KBM-7 (cell line): ENCODE data around the gene CCL1.

Experiments used
- DNase-seq: peaks from one replicate; pipeline ENCODE4 v3.0.0-alpha.2; 2015
- in situ Hi-C: fragments of 300-500 bp; cut with MboI; formaldehyde crosslinking; loops from 2 replicates; pipeline ENCODE4 v1.14.3; 2020; ENCODE audit warnings: low sequenced_read_pairs, low pct_unique_long_range_greater_than_20kb, mixed read lengths

CCL1 gene

DNA sequence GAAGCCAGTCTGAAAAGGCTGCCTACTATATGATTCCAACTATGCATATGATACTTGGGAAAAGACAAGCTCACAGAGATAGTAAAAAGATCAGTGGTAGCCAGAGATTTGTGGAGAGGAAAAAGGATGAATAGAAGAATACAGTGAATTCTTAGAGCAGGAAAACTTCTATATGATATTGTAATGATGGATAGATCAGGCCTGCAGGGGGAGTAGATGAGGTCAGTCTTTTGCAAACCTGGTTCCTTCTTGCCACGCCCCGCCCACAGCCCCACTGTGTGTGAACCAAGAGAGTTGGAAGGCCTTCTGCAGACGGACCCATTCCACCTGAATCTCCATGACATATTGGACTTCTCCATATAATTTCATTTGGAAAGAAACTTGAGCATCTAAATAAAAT, 44.6 kb downstream of the CCL1 start:
- peak; percentile 16 for DNase-seq
- in situ Hi-C loops, result no loop called here

GRCh38 chr17:34314279-34314678, 48.8 kb downstream of the CCL1 start:
- in situ Hi-C loops, result no loop called here
- no peak for DNase-seq

GRCh38 chr17:34313164-34313563, 49.9 kb downstream of the CCL1 start:
- DNase-seq, result no peak
- in situ Hi-C loops, result no loop called here

- in situ Hi-C loops, result no loop called here
- DNase-seq, result no peak
These were observed 51.0 kb downstream of the CCL1 start for GRCh38 chr17:34312080-34312479.

DNA sequence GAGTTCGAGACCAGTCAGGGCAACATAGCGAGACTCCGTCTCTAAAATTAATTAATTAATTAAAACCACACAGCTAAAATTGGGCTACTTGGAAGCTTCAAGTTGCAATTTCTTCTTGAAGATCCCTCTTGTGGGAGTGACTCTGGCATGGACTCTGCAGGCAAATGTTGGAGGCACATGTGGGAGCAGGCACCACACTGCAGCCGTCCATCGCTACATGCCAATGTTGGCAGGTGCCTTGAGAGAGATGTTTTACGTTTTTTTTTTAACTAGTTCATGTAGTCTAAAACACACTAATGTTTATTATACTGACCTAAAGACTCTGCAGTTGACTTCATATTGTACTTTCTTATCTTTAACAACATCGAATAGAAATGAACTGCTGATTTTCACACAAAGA, 51.7 kb downstream of the CCL1 start:
- DNase-seq, result no peak

More for the DNA sequence above, 51.7 kb downstream of the CCL1 start:
- in situ Hi-C loops, result no loop called here
